ENCODE data around the gene GOLGA8J. TPM values are rescaled to one million over a fixed set of nuclear protein-coding genes. Genes with fewer than 3 reads are reported as not detected.
"Not testable (repeated sequence)": the region's sequence is repeated elsewhere in the genome, so short reads cannot be mapped to it uniquely, and the experiment has no call there.

Gene GOLGA8J
- total RNA-seq, 4 donors from 2014 or later: not detected

DNA sequence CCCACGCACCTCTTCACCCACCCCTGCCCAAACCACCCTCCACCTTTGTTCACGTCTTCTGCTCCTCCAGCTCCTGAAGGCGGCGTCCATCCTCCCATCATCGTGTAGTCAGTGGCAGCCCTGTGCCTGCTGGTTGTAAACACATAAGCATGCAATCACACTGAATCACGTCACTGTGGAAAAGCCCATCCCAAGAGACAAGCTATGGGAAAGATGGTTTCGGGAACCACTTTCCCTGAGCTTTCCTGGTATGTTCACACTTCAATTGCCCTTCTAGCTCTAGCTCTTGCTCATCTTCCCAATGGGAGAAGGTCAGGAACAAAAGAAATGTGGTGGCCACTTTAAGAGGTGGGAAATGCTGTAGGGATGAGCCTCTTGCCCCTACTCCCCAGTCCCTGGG is 14.4 kb upstream of the GOLGA8J start:
- intact Hi-C loops (cut with DNase I; ENCODE audit: low total_unique reads): no loop called here
- no peak overlapping the region for H3K4me3 ChIP-seq (ENCODE audit: low read depth, poor library complexity, severe bottlenecking)
- 91 to 94% methylated on average over 7 of the region's 7 CpGs for WGBS, 2 donors
- no peak for DNase-seq (ENCODE audit: low spot score in 2 of 2)
- TF ChIP-seq POLR2A (IDR thresholded peaks at IDR 0.05): no peak
- TF ChIP-seq, protein P1, sequence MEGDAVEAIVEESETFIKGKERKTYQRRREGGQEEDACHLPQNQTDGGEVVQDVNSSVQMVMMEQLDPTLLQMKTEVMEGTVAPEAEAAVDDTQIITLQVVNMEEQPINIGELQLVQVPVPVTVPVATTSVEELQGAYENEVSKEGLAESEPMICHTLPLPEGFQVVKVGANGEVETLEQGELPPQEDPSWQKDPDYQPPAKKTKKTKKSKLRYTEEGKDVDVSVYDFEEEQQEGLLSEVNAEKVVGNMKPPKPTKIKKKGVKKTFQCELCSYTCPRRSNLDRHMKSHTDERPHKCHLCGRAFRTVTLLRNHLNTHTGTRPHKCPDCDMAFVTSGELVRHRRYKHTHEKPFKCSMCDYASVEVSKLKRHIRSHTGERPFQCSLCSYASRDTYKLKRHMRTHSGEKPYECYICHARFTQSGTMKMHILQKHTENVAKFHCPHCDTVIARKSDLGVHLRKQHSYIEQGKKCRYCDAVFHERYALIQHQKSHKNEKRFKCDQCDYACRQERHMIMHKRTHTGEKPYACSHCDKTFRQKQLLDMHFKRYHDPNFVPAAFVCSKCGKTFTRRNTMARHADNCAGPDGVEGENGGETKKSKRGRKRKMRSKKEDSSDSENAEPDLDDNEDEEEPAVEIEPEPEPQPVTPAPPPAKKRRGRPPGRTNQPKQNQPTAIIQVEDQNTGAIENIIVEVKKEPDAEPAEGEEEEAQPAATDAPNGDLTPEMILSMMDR (IDR thresholded peaks at IDR 0.05): no peak

DNA sequence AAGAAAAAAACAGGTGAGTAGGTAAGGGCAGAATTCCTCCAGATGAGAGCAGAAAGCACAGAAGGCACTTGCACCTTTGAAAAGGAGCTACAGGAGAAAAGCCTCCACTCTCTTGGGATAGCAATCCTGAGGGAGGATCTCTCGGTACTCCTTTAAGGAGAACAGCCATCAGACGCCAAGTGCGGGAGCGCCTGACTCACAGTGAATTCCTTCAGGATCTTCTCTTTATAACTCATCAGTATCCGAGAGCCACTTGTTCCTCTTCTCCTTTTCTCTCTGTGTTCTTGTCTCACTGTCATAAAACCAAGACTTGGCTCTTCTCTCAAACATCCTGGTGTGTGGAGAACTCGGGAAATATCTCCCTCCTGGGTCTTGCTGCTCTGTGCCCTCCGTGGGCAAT is 10.1 kb upstream of the GOLGA8J start:
- H3K4me3 ChIP-seq (ENCODE audit: low read depth, poor library complexity, severe bottlenecking): no peak overlapping the region
- WGBS, 2 donors: 57 to 60% methylated on average over 7 of the region's 7 CpGs
- DNase-seq (ENCODE audit: low spot score in 2 of 2): no peak
- TF ChIP-seq, protein P1 (IDR thresholded peaks at IDR 0.05): no peak
- intact Hi-C loops (cut with DNase I; ENCODE audit: low total_unique reads): no loop called here

DNA sequence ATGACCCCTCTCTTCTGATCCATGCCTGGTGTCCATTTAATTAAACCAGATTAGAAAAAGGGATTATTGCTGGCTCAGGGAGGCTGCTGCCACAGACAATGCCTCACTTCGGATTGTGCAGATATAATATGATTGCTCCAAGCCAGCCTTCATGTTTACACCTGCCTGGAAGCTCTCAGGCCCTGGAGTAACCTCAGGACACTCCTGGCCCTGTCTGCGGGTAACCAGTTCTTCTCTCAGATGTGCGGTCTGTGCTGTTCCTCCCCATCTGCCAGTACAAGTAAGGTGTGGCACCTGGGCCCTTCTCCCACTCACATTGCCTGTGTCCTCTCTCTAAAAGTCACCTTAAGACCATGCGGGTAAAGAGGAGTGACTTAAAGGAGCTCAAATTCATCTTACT is 8.8 kb upstream of the GOLGA8J start:
- WGBS, 2 donors: 50 to 55% methylated on average over 4 of the region's 4 CpGs
- intact Hi-C loops (cut with DNase I; ENCODE audit: low total_unique reads): no loop called here
- no peak for DNase-seq (ENCODE audit: low spot score in 2 of 2)
- no peak overlapping the region for H3K4me3 ChIP-seq (ENCODE audit: low read depth, poor library complexity, severe bottlenecking)
- TF ChIP-seq, protein P1 (IDR thresholded peaks at IDR 0.05): no peak
- TF ChIP-seq POLR2A (IDR thresholded peaks at IDR 0.05): no peak

DNA sequence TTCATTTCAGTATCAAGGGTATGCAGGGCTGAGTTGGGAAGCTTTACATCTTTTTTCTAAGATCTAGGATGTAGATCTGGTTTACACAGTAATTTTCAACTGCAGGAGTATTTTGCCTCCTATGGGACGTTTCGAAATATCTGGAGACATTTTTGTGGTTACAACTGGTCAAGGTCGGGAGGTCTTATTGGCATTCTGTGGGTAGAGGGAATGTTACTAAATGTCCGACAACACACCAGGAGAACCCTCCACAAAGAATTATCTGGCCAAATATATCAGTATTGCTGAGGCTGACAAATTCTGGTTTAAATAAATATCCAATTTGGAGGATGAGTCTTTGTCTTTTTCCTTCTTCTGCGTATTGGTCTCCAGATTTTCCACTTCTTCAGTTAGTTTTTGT is 1.9 kb upstream of the GOLGA8J start:
- DNase-seq (ENCODE audit: low spot score in 2 of 2); H3K4me3 ChIP-seq (ENCODE audit: low read depth, poor library complexity, severe bottlenecking); intact Hi-C loops (cut with DNase I; ENCODE audit: low total_unique reads): not testable (repeated sequence)
- 67 to 83% methylated on average over 5 of the region's 5 CpGs for WGBS, 2 donors

DNA sequence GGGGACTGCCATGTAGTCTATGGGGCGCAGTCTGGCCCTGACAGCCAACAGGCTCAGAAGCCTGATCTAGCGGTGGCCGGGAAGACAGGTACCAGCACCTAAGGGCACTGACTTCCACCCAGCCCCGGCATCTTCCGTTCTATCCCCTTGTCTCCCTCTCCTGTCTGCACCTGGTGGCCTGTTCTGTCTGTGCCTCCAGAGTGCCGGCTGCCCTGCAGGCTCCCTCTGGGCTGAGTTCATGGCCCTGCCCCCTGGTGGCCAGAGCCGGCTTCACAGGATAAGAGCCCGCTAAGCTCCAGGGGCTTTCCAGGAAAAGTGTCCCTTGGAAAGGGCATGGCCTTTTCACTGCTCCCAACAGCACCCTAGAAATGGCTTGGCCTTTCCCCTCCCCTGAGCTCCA is 15.1 kb downstream of the GOLGA8J start:
- H3K4me3 ChIP-seq (ENCODE audit: low read depth, poor library complexity, severe bottlenecking); DNase-seq (ENCODE audit: low spot score in 2 of 2); intact Hi-C loops (cut with DNase I; ENCODE audit: low total_unique reads): not testable (repeated sequence)
- no CpG with 5 or more reads among the region's 8 CpGs for WGBS, 2 donors

DNA sequence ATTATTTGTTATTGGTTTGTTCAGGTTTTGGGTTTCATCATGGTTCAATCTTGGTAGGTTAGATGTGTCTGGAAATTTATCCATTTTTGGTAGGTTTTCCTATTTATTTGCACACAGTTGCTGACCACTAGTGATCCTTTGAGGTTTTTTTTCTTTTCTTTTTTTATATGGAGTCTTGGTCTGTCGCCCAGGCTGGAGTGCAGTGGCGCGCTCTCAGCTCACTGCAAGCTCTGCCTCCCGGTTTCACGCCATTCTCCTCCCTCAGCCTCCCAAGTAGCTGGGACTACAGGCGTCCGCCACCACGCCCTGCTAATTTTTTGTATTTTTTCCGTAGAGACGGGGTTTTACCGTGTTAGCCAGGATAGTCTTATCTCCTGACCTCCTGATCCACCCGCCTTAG is 20.1 kb downstream of the GOLGA8J start:
- intact Hi-C loops (cut with DNase I; ENCODE audit: low total_unique reads); H3K4me3 ChIP-seq (ENCODE audit: low read depth, poor library complexity, severe bottlenecking); DNase-seq (ENCODE audit: low spot score in 2 of 2): not testable (repeated sequence)
- no CpG with 5 or more reads among the region's 12 CpGs for WGBS, 2 donors

DNA sequence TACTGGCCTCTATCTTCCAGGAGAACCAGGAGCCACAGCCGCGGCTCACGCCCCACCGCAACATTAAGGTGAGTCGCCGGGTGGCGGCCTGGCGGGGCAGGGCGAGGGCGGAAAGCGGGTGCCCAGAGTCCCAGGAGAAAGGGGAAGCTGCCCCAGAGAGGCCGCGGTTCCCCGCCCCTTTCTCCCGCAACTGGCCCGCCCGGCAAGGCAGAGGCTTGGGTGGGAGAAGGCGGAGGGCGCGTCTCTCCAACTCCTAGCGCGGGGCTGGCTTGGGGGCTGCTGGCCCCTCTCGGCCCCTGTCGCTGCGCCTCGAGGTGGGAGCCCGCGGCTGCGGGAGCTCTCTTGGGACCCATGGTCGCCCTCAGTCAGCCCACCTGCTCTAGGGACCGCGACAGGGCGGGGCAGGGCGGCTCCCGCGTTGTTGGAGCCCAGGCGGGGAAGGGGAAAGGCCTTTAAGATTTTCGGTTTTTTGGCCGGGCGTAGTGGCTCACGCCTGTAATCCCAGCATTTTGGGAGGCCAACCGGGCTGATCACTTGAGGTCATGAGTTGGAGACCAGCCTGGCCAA is 21.3 kb downstream of the GOLGA8J start:
- H3K4me3 ChIP-seq (ENCODE audit: low read depth, poor library complexity, severe bottlenecking); intact Hi-C loops (cut with DNase I; ENCODE audit: low total_unique reads); DNase-seq (ENCODE audit: low spot score in 2 of 2): not testable (repeated sequence)
- 2% methylated on average over 6 of the region's 42 CpGs; no CpG with 5 or more reads in 1 of the 2 donors for WGBS, 2 donors

DNA sequence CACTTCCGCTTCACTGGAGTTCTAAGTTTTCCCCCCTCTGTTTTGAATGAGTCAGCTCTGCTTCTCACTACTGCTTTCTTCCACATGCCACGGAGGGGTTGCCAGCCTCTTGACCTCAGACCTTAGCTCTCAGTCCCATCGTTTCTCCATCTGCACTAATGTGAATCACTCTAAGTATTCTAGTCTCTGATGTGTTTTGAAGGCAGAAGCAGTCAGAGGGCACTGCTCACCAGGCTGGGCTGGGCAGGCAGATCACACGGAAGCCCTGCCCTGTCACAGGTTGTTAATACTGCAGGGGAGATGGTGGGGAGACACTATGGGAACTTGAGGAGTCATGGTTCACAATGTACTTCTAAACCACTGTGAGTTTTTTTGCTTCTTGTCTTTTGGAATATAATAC is 27.8 kb downstream of the GOLGA8J start:
- DNase-seq (ENCODE audit: low spot score in 2 of 2); intact Hi-C loops (cut with DNase I; ENCODE audit: low total_unique reads); H3K4me3 ChIP-seq (ENCODE audit: low read depth, poor library complexity, severe bottlenecking): not testable (repeated sequence)
- WGBS, 2 donors: no CpG with 5 or more reads among the region's 4 CpGs

DNA sequence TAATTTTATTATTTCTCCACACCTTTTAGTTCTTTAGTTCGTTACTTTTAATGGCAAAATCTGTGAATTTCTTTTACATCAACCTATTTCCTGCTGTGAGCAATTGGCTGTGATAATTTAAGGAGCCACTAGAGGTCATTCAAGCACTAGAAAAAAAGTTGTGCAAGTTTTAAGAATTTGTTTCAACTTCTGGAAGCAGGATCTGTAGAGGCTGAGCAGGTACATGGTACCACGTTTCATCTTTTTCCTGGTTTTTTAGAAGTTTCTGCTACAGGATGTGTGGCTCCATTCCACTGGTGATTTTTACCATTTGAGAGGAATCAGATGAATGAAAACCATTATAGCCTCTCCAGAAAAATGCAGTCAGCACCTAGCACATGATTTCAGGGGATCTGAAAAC is 47.3 kb downstream of the GOLGA8J start:
- intact Hi-C loops (cut with DNase I; ENCODE audit: low total_unique reads); DNase-seq (ENCODE audit: low spot score in 2 of 2): not testable (repeated sequence)

DNA sequence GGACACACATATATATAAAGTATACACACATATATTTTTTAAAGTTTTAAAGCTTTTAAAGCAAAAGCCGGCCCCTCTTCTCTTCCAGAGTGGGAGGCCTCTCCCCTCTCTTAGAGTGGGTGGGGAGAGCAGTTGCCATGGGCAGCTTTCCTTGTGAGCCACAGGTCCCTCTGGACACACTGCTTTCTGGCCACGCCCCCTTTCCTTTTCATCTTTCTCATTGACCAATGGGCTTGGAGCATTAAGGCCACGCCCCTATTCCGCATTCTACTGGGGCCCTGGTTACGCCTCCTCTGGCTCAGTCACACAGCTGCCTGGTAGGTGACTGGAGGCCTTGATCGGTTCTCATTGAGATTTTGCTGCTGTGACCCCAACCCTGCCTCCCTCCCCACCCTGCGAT is 52.0 kb downstream of the GOLGA8J start, which contains the start of gene GOLGA8T:
Gene GOLGA8T, plus strand, starts transcription at position 301 of the 400 bp plus-strand sequence. Its CDS starts 98 bp downstream, at position 399.
- intact Hi-C loops (cut with DNase I; ENCODE audit: low total_unique reads): not testable (repeated sequence)
- no CpG with 5 or more reads among the region's 7 CpGs for WGBS, 2 donors

More for the DNA sequence above, 47.3 kb downstream of the GOLGA8J start:
- WGBS, 2 donors: 0% methylated on average over 1 of the region's 2 CpGs
- not testable (repeated sequence) for H3K4me3 ChIP-seq (ENCODE audit: low read depth, poor library complexity, severe bottlenecking)

More for the DNA sequence above, 52.0 kb downstream of the GOLGA8J start, which contains the start of gene GOLGA8T:
- DNase-seq (ENCODE audit: low spot score in 2 of 2); H3K4me3 ChIP-seq (ENCODE audit: low read depth, poor library complexity, severe bottlenecking): not testable (repeated sequence)

Data from lower leg skin (tissue), 4 donors.